Stomach (tissue), 4 donors: ENCODE results near the gene CALY.

Experiments
- EP300 ChIP-seq: sonication (generic); formaldehyde crosslinking; IDR thresholded peaks from one replicate; pipeline ENCODE4 v1.6.1; 2017; ENCODE audit warnings: antibody characterized with exemption
- POLR2A ChIP-seq, 4 donors: fragments of 450-650 bp; IDR thresholded peaks; one replicate each; pipeline ENCODE4 v1.6.1; 2016; ENCODE audit warnings: antibody characterized with exemption in 4 of 4, control low read depth in 2 of 4, mild to moderate bottlenecking in 1 of 4, moderate library complexity in 1 of 4
- TF ChIP-seq, protein P1 (sequence below), 7 experiments: fragments of 450-650 bp in 4 of 7; fragments of 200-600 bp in 3 of 7; sonication (generic) in 3 of 7; IDR thresholded peaks; one replicate each; pipeline ENCODE4 v1.5.1; 2016 to 2019; ENCODE audit warnings: antibody characterized with exemption in 7 of 7, control low read depth in 2 of 7, mild to moderate bottlenecking in 1 of 7

DNA sequence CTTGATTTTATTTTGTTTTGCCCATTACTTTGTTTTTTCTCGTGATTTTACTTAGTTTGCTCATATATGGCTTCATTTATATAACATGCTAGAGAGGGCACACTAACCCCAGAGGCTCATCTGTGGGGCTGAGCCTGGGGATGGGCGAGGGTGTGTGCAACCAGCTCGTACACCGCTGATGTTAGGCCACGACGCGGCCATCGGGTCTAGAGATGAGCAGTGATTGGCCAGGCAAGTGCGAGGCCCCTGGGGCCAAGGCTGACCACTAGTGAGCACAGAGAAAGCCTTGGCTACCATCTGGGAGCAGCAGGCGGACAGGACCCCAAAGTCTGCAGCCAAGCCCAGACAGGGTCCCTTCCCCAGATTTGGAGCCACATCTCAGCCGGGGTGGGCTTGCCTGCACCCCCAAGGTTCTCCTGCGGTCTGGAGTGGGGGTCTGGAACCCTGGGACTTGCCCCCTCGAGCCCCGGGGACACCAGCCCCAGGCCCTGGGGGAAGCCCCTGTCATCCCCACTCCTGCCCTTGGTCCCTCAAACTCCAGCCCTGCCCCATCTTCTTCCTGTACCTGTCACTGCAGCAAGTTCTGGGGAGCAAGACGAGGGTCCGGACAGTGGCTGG lies 17.4 kb upstream of the CALY start:
- TF ChIP-seq POLR2A (IDR thresholded peaks at IDR 0.05) (no peak), EP300 (no peak)
- TF ChIP-seq, protein P1, sequence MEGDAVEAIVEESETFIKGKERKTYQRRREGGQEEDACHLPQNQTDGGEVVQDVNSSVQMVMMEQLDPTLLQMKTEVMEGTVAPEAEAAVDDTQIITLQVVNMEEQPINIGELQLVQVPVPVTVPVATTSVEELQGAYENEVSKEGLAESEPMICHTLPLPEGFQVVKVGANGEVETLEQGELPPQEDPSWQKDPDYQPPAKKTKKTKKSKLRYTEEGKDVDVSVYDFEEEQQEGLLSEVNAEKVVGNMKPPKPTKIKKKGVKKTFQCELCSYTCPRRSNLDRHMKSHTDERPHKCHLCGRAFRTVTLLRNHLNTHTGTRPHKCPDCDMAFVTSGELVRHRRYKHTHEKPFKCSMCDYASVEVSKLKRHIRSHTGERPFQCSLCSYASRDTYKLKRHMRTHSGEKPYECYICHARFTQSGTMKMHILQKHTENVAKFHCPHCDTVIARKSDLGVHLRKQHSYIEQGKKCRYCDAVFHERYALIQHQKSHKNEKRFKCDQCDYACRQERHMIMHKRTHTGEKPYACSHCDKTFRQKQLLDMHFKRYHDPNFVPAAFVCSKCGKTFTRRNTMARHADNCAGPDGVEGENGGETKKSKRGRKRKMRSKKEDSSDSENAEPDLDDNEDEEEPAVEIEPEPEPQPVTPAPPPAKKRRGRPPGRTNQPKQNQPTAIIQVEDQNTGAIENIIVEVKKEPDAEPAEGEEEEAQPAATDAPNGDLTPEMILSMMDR (IDR thresholded peaks at IDR 0.05): no peak
